Nephron (organoid): ENCODE data around the gene ANKEF1.

Source experiments
- H3K27ac Mint-ChIP-seq, 3 experiments: 2 replicates each; pipeline ENCODE4 v1.8.0; 2020; ENCODE audit warnings: mixed read lengths in 3 of 3, mild to moderate bottlenecking in 2 of 3, moderate library complexity in 1 of 3
- H3K27me3 Mint-ChIP-seq: 2 replicates; pipeline ENCODE4 v1.8.0; 2021; ENCODE audit warnings: low read depth, mild to moderate bottlenecking, moderate library complexity, mixed read lengths
- H3K36me3 Mint-ChIP-seq: 2 replicates; pipeline ENCODE4 v1.8.0; 2020; ENCODE audit warnings: low read depth, mixed read lengths
- H3K4me1 Mint-ChIP-seq: 2 replicates; pipeline ENCODE4 v1.8.0; 2020; ENCODE audit warnings: mixed read lengths
- H3K4me3 Mint-ChIP-seq, 3 experiments: 2 replicates each; pipeline ENCODE4 v1.8.0; 2020; ENCODE audit warnings: mild to moderate bottlenecking in 3 of 3, mixed read lengths in 3 of 3, moderate library complexity in 2 of 3
- H3K9me3 Mint-ChIP-seq: 2 replicates; pipeline ENCODE4 v1.8.0; 2020; ENCODE audit warnings: mixed read lengths
- CTCF ChIP-seq, 3 experiments: fragments of 200-600 bp; sonication (generic); IDR thresholded peaks; one replicate each; pipeline ENCODE4 v1.5.0; 2021; ENCODE audit warnings: antibody characterized with exemption in 3 of 3; ENCODE audit not compliant: unreplicated experiment in 3 of 3

The ANKEF1 gene

DNA sequence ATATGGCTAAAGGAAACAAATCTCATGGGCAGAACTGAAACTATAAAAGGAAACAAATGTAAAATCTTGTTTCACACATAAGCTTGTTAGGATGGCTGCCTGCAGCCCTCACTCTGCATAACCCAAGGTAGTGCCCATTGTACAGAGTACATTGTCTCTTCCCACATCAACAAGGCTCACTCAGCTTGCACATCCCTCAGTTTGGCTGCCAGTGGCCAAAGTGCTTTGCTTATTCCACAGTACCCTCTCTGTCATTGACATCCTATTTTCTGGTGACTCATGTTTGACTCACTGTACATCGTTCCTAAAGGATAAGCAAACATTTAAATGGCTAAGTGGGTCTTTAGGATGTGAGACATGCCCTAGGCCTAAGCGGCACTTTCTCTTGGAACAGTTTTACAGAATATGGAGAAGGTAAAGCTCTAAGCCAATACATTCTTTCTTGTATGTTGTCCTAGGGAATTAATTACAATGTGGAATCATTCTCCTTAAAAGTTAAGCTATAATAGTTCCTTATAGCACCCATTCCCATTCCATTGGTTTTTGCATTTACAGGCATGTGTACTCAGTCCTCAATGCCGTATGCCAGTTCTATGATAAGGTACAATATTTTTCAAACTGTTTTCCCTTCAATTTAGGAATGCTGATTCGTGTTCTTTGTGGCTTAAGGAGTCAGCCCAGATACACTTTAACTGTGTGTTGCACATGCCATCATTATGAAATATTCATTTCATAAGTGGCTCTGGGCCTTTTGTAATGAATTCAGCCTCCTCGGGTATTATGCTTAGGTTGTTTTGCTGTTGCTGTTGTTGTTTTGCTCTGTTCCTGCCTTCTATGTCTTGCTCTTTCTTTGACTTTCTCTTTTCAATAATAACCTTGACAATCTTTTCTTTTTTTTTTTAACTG is 5.5 kb downstream of the ANKEF1 start:
- Mint-ChIP-seq H3K36me3 (no peaks in the 10 kb centered on the region), H3K27ac (no peak overlapping the region), H3K27me3 (no peaks in the 10 kb centered on the region)

GRCh38 chr20:10042086-10042485 is 7.3 kb downstream of the ANKEF1 start:
- no peak overlapping the region for H3K27ac Mint-ChIP-seq

More for the DNA sequence above, 5.5 kb downstream of the ANKEF1 start:
- no peak for TF ChIP-seq CTCF (IDR thresholded peaks at IDR 0.05; ENCODE audit: unreplicated experiment in 3 of 3)
- no peaks in the 10 kb centered on the region for H3K4me1 Mint-ChIP-seq
- H3K4me3 Mint-ChIP-seq: no peak overlapping the region
- no peaks in the 10 kb centered on the region for H3K9me3 Mint-ChIP-seq

GRCh38 chr20:10047427-10047826 is 12.6 kb downstream of the ANKEF1 start:
- H3K4me3 Mint-ChIP-seq: no peak overlapping the region
- no peaks in the 10 kb centered on the region for H3K36me3 Mint-ChIP-seq
- no peaks in the 10 kb centered on the region for H3K9me3 Mint-ChIP-seq
- peak in 2 of 3 experiments; percentile 32 to 36 for TF ChIP-seq CTCF (IDR thresholded peaks at IDR 0.05; ENCODE audit: unreplicated experiment in 3 of 3)
- peak overlapping the region; percentile 4 to 65 (median 48) for H3K27ac Mint-ChIP-seq
- peaks cover 9% of the 10 kb centered on the region for H3K4me1 Mint-ChIP-seq
- H3K27me3 Mint-ChIP-seq: no peaks in the 10 kb centered on the region

More at GRCh38 chr20:10042086-10042485, 7.3 kb downstream of the ANKEF1 start:
- Mint-ChIP-seq H3K9me3 (no peaks in the 10 kb centered on the region), H3K36me3 (no peaks in the 10 kb centered on the region), H3K4me3 (no peak overlapping the region), H3K4me1 (no peaks in the 10 kb centered on the region), H3K27me3 (no peaks in the 10 kb centered on the region)
- no peak for TF ChIP-seq CTCF (IDR thresholded peaks at IDR 0.05; ENCODE audit: unreplicated experiment in 3 of 3)

GRCh38 chr20:10051185-10051584 is 16.4 kb downstream of the ANKEF1 start:
- Mint-ChIP-seq H3K4me3 (no peak overlapping the region), H3K27ac (no peak overlapping the region), H3K9me3 (no peaks in the 10 kb centered on the region), H3K36me3 (peaks cover 14% of the 10 kb centered on the region), H3K27me3 (no peaks in the 10 kb centered on the region), H3K4me1 (peaks cover 9% of the 10 kb centered on the region)
- TF ChIP-seq CTCF (IDR thresholded peaks at IDR 0.05; ENCODE audit: unreplicated experiment in 3 of 3): no peak

- no peak for TF ChIP-seq CTCF (IDR thresholded peaks at IDR 0.05; ENCODE audit: unreplicated experiment in 3 of 3)
- Mint-ChIP-seq H3K4me3 (no peak overlapping the region), H3K27me3 (no peaks in the 10 kb centered on the region), H3K36me3 (peaks cover 21% of the 10 kb centered on the region), H3K4me1 (peaks cover 6% of the 10 kb centered on the region), H3K9me3 (no peaks in the 10 kb centered on the region), H3K27ac (no peak overlapping the region)
These were observed 24.2 kb downstream of the ANKEF1 start for GRCh38 chr20:10059006-10059405.

GRCh38 chr20:10060226-10060625 is 25.4 kb downstream of the ANKEF1 start:
- Mint-ChIP-seq H3K4me3 (no peak overlapping the region), H3K9me3 (no peaks in the 10 kb centered on the region), H3K36me3 (peaks cover 13% of the 10 kb centered on the region)

More at GRCh38 chr20:10060226-10060625, 25.4 kb downstream of the ANKEF1 start:
- Mint-ChIP-seq H3K27ac (peak overlapping the region; percentile 5 to 70 (median 35)), H3K4me1 (peaks cover 6% of the 10 kb centered on the region), H3K27me3 (no peaks in the 10 kb centered on the region)
- no peak for TF ChIP-seq CTCF (IDR thresholded peaks at IDR 0.05; ENCODE audit: unreplicated experiment in 3 of 3)
